ENCODE measurements around the gene PARD3B.

Gene PARD3B

GRCh38 chr2:204738721-204739120 lies 193.4 kb downstream of the PARD3B start:
- Histone ChIP-seq H3K4me3 (replicated peaks; ENCODE audit: insufficient read depth, low read length) (no peak overlapping the region), H3K27me3 (ENCODE audit: insufficient read depth, poor library complexity, severe bottlenecking) (no peaks in the 10 kb centered on the region), H3K27ac (replicated peaks) (no peak overlapping the region)
- DNase-seq (ENCODE audit: low read depth in 1 of 2, low spot score in 1 of 2), result no peak
- TF ChIP-seq CTCF (IDR thresholded peaks at IDR 0.05; ENCODE audit: insufficient read depth, low read length) (no peak), SPI1 (IDR thresholded peaks at IDR 0.05; ENCODE audit: borderline replicate concordance, low read depth) (no peak), GABPA (IDR thresholded peaks at IDR 0.05; ENCODE audit: low read depth) (no peak)

- TF ChIP-seq POLR2AphosphoS5 (IDR thresholded peaks at IDR 0.05; ENCODE audit: low read depth) (no peak), REST (IDR thresholded peaks at IDR 0.05; ENCODE audit: insufficient replicate concordance, low read depth) (no peak)
- no peak overlapping the region for H3K4me3 ChIP-seq (replicated peaks; ENCODE audit: insufficient read depth, low read length)
- no peak overlapping the region for H3K27ac ChIP-seq (replicated peaks)
- DNase-seq (ENCODE audit: low read depth in 1 of 2, low spot score in 1 of 2), result no peak
- no peaks in the 10 kb centered on the region for H3K27me3 ChIP-seq (ENCODE audit: insufficient read depth, poor library complexity, severe bottlenecking)
Observed at GRCh38 chr2:204743393-204743960, 198.2 kb downstream of the PARD3B start.

- Histone ChIP-seq H3K27ac (replicated peaks) (no peak overlapping the region), H3K27me3 (ENCODE audit: insufficient read depth, poor library complexity, severe bottlenecking) (no peaks in the 10 kb centered on the region), H3K4me3 (replicated peaks; ENCODE audit: insufficient read depth, low read length) (no peak overlapping the region)
- TF ChIP-seq SPI1 (IDR thresholded peaks at IDR 0.05; ENCODE audit: borderline replicate concordance, low read depth), result no peak
- no peak for TF ChIP-seq GABPA (IDR thresholded peaks at IDR 0.05; ENCODE audit: low read depth)
- no peak for TF ChIP-seq POLR2AphosphoS5 (IDR thresholded peaks at IDR 0.05; ENCODE audit: low read depth)
- no peak for TF ChIP-seq REST (IDR thresholded peaks at IDR 0.05; ENCODE audit: insufficient replicate concordance, low read depth)
- TF ChIP-seq CTCF (IDR thresholded peaks at IDR 0.05; ENCODE audit: insufficient read depth, low read length), result no peak
- no peak for DNase-seq (ENCODE audit: low read depth in 1 of 2, low spot score in 1 of 2)
Observed at GRCh38 chr2:204744506-204744905, 199.2 kb downstream of the PARD3B start.

GRCh38 chr2:204748286-204748685 lies 203.0 kb downstream of the PARD3B start:
- no peak for DNase-seq (ENCODE audit: low read depth in 1 of 2, low spot score in 1 of 2)
- TF ChIP-seq REST (IDR thresholded peaks at IDR 0.05; ENCODE audit: insufficient replicate concordance, low read depth) (no peak), POLR2AphosphoS5 (IDR thresholded peaks at IDR 0.05; ENCODE audit: low read depth) (no peak), SPI1 (IDR thresholded peaks at IDR 0.05; ENCODE audit: borderline replicate concordance, low read depth) (no peak), GABPA (IDR thresholded peaks at IDR 0.05; ENCODE audit: low read depth) (no peak), CTCF (IDR thresholded peaks at IDR 0.05; ENCODE audit: insufficient read depth, low read length) (no peak)
- no peak overlapping the region for H3K27ac ChIP-seq (replicated peaks)
- H3K27me3 ChIP-seq (ENCODE audit: insufficient read depth, poor library complexity, severe bottlenecking), result no peaks in the 10 kb centered on the region
- H3K4me3 ChIP-seq (replicated peaks; ENCODE audit: insufficient read depth, low read length), result no peak overlapping the region
